Transverse colon (tissue), 4 donors: ENCODE results near the gene STRBP.
"Not testable (repeated sequence)": the region's sequence is repeated elsewhere in the genome, so short reads cannot be mapped to it uniquely, and the experiment has no call there.

Source experiments
- EP300 ChIP-seq: sonication (generic); formaldehyde crosslinking; IDR thresholded peaks from one replicate; pipeline ENCODE4 v1.6.1; 2017; ENCODE audit warnings: antibody characterized with exemption, low read depth
- POLR2A ChIP-seq: fragments of 450-650 bp; IDR thresholded peaks from one replicate; pipeline ENCODE4 v1.6.1; 2016; ENCODE audit warnings: antibody characterized with exemption, mild to moderate bottlenecking, moderate library complexity
- POLR2AphosphoS5 ChIP-seq, 3 donors: sonication (generic); formaldehyde crosslinking; IDR thresholded peaks; one replicate each; pipeline ENCODE4 v1.6.1; 2016; ENCODE audit warnings: antibody characterized with exemption in 3 of 3
- TF ChIP-seq, protein P1 (sequence below), 5 experiments: fragments of 200-600 bp in 3 of 5; fragments of 450-650 bp in 2 of 5; sonication (generic) in 3 of 5; IDR thresholded peaks; 1 replicate in 2 of 5; 2 replicates in 3 of 5; pipeline ENCODE4 v1.5.1; 2016 to 2017; ENCODE audit warnings: antibody characterized with exemption in 5 of 5, inconsistent platforms in 3 of 5, mild to moderate bottlenecking in 2 of 5, moderate library complexity in 1 of 5

DNA sequence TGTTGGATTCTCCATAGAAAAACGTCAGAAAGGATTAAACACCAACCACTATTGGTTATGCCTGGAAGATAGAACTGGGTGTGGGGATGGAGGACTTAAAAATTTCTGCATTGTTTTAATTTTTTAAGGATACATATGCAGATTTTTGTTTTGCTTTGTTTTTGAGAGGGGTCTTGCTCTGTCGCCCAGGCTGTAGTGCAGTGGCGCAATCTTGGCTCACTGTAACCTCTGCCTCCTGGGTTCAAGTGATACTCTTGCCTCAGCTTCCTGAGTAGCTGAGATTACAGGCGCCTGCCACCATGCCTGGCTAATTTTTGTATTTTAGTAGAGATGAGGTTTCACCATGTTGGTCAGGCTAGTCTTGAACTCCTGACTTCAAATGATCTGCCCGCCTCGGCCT lies 2.7 kb upstream of the STRBP start:
- TF ChIP-seq, protein P1, sequence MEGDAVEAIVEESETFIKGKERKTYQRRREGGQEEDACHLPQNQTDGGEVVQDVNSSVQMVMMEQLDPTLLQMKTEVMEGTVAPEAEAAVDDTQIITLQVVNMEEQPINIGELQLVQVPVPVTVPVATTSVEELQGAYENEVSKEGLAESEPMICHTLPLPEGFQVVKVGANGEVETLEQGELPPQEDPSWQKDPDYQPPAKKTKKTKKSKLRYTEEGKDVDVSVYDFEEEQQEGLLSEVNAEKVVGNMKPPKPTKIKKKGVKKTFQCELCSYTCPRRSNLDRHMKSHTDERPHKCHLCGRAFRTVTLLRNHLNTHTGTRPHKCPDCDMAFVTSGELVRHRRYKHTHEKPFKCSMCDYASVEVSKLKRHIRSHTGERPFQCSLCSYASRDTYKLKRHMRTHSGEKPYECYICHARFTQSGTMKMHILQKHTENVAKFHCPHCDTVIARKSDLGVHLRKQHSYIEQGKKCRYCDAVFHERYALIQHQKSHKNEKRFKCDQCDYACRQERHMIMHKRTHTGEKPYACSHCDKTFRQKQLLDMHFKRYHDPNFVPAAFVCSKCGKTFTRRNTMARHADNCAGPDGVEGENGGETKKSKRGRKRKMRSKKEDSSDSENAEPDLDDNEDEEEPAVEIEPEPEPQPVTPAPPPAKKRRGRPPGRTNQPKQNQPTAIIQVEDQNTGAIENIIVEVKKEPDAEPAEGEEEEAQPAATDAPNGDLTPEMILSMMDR (IDR thresholded peaks at IDR 0.05), result not testable (repeated sequence)
- TF ChIP-seq POLR2A; POLR2AphosphoS5 (IDR thresholded peaks at IDR 0.05); EP300: not testable (repeated sequence)
